CD1c-positive myeloid dendritic cell (primary cell): ENCODE results near the gene GRK4.

Experiments
- DNase-seq: peaks from one replicate; pipeline ENCODE4 v3.0.0-alpha.2; 2016; ENCODE audit errors: extremely low spot score

The GRK4 gene

GRCh38 chr4:3011456-3012220 lies 48.3 kb downstream of the GRK4 start:
- no peak for DNase-seq

- DNase-seq = no peak
Observed at GRCh38 chr4:3013323-3013722, 50.0 kb downstream of the GRK4 start.

GRCh38 chr4:3013839-3014350 lies 50.5 kb downstream of the GRK4 start:
- DNase-seq = no peak

GRCh38 chr4:3016961-3017360 lies 53.6 kb downstream of the GRK4 start:
- DNase-seq = no peak

- DNase-seq = no peak
Observed at GRCh38 chr4:3017504-3017903, 54.1 kb downstream of the GRK4 start.

GRCh38 chr4:3019145-3019846 lies 55.9 kb downstream of the GRK4 start:
- DNase-seq = no peak

GRCh38 chr4:3021127-3021526 lies 57.8 kb downstream of the GRK4 start:
- no peak for DNase-seq

GRCh38 chr4:3021627-3022026 lies 58.3 kb downstream of the GRK4 start:
- DNase-seq = no peak

GRCh38 chr4:3022112-3022511 lies 58.7 kb downstream of the GRK4 start:
- no peak for DNase-seq

GRCh38 chr4:3022651-3023050 lies 59.3 kb downstream of the GRK4 start:
- no peak for DNase-seq

- no peak for DNase-seq
Observed at GRCh38 chr4:3025881-3026280, 62.5 kb downstream of the GRK4 start.

- DNase-seq = no peak
Observed at GRCh38 chr4:3026540-3026939, 63.2 kb downstream of the GRK4 start.

- no peak for DNase-seq
Observed at GRCh38 chr4:3029464-3029863, 66.1 kb downstream of the GRK4 start.

- DNase-seq = no peak
Observed at GRCh38 chr4:3030566-3031356, 67.4 kb downstream of the GRK4 start.

- no peak for DNase-seq
Observed at GRCh38 chr4:3031357-3032082, 68.1 kb downstream of the GRK4 start.

- DNase-seq = no peak
Observed at GRCh38 chr4:3034231-3034630, 70.9 kb downstream of the GRK4 start.

- DNase-seq = no peak
Observed at GRCh38 chr4:3035249-3035648, 71.9 kb downstream of the GRK4 start.

GRCh38 chr4:3035674-3036073 lies 72.3 kb downstream of the GRK4 start:
- no peak for DNase-seq

- no peak for DNase-seq
Observed at GRCh38 chr4:3036131-3036952, 73.0 kb downstream of the GRK4 start.

GRCh38 chr4:3037957-3038461 lies 74.6 kb downstream of the GRK4 start:
- peak; percentile 51 for DNase-seq
